22Rv1 (cell line): ENCODE results near the gene ITK.

Experiments
- H3K27ac ChIP-seq: fragments of 450-650 bp; 2 replicates; pipeline ENCODE4 v1.5.1; 2017
- ZFX ChIP-seq: fragments of 450-650 bp; IDR thresholded peaks from 2 replicates; pipeline ENCODE4 v1.6.1; 2017; ENCODE audit warnings: antibody characterized with exemption, borderline replicate concordance
- TF ChIP-seq, protein P1 (sequence below): fragments of 450-650 bp; IDR thresholded peaks from 2 replicates; pipeline ENCODE4 v1.5.1; 2017; ENCODE audit warnings: mild to moderate bottlenecking

ITK gene

DNA sequence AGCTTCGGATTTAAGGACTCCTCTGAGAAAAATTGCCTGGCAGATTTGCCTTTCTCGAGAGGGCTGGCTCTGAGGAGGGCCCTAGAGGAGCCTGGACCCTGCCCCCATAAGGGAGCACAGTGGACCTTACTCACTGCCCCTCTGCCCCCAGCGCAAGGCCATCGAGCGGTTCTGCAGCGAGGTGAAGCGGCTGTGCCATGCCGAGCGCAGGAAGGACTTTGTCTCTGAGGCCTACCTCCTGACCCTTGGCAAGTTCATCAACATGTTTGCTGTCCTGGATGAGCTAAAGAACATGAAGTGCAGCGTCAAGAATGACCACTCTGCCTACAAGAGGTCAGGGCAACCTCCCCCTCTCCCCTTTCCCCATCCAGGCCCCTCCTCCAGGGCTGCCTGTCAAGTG lies 119.9 kb downstream of the ITK start:
- no peak overlapping the region for H3K27ac ChIP-seq
- TF ChIP-seq, protein P1, sequence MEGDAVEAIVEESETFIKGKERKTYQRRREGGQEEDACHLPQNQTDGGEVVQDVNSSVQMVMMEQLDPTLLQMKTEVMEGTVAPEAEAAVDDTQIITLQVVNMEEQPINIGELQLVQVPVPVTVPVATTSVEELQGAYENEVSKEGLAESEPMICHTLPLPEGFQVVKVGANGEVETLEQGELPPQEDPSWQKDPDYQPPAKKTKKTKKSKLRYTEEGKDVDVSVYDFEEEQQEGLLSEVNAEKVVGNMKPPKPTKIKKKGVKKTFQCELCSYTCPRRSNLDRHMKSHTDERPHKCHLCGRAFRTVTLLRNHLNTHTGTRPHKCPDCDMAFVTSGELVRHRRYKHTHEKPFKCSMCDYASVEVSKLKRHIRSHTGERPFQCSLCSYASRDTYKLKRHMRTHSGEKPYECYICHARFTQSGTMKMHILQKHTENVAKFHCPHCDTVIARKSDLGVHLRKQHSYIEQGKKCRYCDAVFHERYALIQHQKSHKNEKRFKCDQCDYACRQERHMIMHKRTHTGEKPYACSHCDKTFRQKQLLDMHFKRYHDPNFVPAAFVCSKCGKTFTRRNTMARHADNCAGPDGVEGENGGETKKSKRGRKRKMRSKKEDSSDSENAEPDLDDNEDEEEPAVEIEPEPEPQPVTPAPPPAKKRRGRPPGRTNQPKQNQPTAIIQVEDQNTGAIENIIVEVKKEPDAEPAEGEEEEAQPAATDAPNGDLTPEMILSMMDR = no peak
- TF ChIP-seq ZFX = no peak

DNA sequence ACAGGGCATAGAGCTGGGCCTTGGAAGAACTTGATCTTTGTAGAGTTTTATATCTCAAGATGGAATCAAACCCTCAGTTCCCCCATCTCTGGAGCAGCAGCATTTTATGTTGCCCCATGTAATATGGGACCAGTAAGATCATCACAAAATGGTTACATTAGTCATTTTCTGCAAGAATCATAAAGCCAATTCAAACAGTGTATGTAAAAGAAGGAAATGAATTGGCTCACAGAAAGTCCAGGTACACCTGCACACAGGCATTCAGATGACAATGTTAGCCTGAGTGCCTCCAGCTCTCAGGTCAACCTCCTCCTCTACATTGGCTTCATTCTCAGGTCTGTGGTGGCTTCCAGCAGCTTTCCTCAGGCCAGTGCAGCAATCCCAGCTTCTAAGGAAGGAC lies 120.4 kb downstream of the ITK start:
- no peak for TF ChIP-seq ZFX
- TF ChIP-seq, protein P1 = no peak

DNA sequence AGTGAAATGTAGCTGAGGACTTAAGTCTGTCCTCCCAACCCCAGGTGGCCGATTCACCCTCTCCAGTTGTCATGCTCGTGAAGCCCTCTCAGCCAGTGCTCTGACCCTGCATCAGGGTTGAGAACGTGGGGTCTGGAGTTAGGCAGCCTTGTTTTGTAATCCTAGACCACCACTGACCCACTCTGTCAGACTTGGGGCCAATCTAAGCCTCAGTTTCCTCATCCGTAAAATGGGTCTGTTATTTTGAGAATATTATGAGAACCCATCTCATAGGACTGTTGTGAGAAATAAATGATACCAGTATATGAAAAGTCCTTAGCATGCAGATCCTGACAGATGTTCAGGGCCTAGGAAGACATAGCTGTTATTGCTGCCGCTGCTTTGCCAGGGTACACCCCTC lies 122.4 kb downstream of the ITK start:
- TF ChIP-seq, protein P1 = no peak
- H3K27ac ChIP-seq = no peak overlapping the region

More for the DNA sequence above, 120.4 kb downstream of the ITK start:
- no peak overlapping the region for H3K27ac ChIP-seq

DNA sequence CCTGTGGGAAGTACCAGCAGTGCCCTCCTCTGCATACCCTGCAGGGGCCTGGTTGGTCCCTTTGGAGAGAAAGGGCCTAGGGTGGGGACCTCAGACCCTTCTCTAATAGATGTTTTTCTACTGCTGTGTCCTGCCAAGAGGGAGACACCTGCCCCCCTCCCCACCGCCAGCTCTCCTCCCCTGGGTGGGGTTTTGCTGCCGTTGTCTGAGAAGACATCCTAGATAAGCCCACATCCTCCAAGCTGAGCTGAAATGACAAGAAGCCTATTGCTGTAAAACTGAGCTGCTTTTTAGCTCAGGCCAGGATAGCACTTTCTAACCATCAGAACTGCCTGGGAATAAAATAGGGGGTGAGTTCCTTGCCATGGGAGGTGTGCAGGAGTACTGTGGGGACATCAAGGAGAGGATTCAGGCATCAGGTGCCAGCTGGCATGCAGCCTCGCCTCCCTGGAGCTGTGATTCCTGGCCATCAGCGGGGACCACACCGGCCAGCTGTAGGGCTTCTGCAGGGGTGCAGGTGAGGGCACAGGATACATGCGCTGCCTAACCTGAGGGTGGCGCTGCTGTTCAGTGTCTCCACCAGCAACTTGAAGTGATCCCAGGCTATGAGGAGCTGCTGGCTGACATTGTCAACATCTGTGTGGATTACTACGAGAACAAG lies 123.2 kb downstream of the ITK start:
- no peak overlapping the region for H3K27ac ChIP-seq

More for the DNA sequence above, 123.2 kb downstream of the ITK start:
- TF ChIP-seq ZFX = no peak
- TF ChIP-seq, protein P1 = peak; percentile 30
